RWPE2 (cell line): ENCODE data around the gene ALDH1A3.

ENCODE experiments used
- ATAC-seq: fragments of 200-7000 bp; cut with Tn5 transposase; 3 replicates; pipeline ENCODE4 v1.9.1; 2021; ENCODE audit warnings: low read depth
- DNase-seq: peaks from one replicate; pipeline ENCODE4 v3.0.0-alpha.2; 2020; ENCODE audit warnings: low spot score
- H3K27ac ChIP-seq: fragments of 450-650 bp; 2 replicates; pipeline ENCODE4 v1.5.1; 2017; ENCODE audit warnings: mild to moderate bottlenecking; ENCODE audit not compliant: poor library complexity, severe bottlenecking
- H3K27me3 ChIP-seq: fragments of 250-450 bp; sonication (Bioruptor Pico); 2 replicates; pipeline ENCODE4 v1.5.1; 2021; ENCODE audit warnings: mild to moderate bottlenecking, moderate library complexity; ENCODE audit not compliant: insufficient read depth, poor library complexity, severe bottlenecking
- H3K36me3 ChIP-seq: fragments of 250-450 bp; sonication (Bioruptor Pico); 2 replicates; pipeline ENCODE4 v1.5.1; 2020; ENCODE audit warnings: low read depth, mild to moderate bottlenecking, moderate library complexity
- H3K4me1 ChIP-seq: fragments of 250-450 bp; sonication (Bioruptor Pico); 2 replicates; pipeline ENCODE4 v1.5.1; 2021; ENCODE audit warnings: mild to moderate bottlenecking, moderate library complexity; ENCODE audit not compliant: insufficient read depth, poor library complexity, severe bottlenecking
- H3K4me3 ChIP-seq: fragments of 250-450 bp; sonication (Bioruptor Pico); 2 replicates; pipeline ENCODE4 v1.5.1; 2021; ENCODE audit warnings: mild to moderate bottlenecking, moderate library complexity; ENCODE audit not compliant: severe bottlenecking
- H3K9me3 ChIP-seq: fragments of 250-450 bp; sonication (Bioruptor Pico); 2 replicates; pipeline ENCODE4 v1.5.1; 2021; ENCODE audit warnings: mild to moderate bottlenecking, moderate library complexity; ENCODE audit not compliant: severe bottlenecking
- TF ChIP-seq, protein P1 (sequence below): fragments of 450-650 bp; IDR thresholded peaks from one replicate; pipeline ENCODE4 v1.5.1; 2017; ENCODE audit warnings: mild to moderate bottlenecking, moderate library complexity; ENCODE audit not compliant: poor library complexity, severe bottlenecking

ALDH1A3 gene

DNA sequence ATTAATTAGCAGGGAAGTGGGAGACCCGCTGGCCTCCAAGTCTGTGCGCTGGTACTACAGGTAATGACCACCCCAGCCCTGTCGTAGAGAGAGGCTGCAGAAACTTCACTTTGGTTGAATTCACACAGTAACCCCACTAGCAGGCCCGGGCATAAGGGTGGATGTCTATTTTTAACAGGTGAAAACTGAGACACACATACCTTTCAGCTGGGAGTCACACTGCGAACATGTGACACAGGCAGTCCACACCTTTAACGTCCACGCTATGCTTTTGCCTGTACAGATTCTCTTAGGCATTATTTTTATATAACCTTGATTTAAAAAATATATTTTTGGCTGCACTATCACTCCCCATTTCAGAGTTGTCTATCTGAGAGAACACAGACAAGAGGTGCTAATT, 43.4 kb downstream of the ALDH1A3 start:
- Histone ChIP-seq H3K27ac (no peak overlapping the region), H3K9me3 (no peaks in the 10 kb centered on the region), H3K4me1 (no peaks in the 10 kb centered on the region), H3K36me3 (peaks cover 20% of the 10 kb centered on the region), H3K27me3 (no peaks in the 10 kb centered on the region), H3K4me3 (no peak overlapping the region)
- DNase-seq (no peak), ATAC-seq (no peak)
- TF ChIP-seq, protein P1, sequence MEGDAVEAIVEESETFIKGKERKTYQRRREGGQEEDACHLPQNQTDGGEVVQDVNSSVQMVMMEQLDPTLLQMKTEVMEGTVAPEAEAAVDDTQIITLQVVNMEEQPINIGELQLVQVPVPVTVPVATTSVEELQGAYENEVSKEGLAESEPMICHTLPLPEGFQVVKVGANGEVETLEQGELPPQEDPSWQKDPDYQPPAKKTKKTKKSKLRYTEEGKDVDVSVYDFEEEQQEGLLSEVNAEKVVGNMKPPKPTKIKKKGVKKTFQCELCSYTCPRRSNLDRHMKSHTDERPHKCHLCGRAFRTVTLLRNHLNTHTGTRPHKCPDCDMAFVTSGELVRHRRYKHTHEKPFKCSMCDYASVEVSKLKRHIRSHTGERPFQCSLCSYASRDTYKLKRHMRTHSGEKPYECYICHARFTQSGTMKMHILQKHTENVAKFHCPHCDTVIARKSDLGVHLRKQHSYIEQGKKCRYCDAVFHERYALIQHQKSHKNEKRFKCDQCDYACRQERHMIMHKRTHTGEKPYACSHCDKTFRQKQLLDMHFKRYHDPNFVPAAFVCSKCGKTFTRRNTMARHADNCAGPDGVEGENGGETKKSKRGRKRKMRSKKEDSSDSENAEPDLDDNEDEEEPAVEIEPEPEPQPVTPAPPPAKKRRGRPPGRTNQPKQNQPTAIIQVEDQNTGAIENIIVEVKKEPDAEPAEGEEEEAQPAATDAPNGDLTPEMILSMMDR: no peak

- H3K9me3 ChIP-seq: no peaks in the 10 kb centered on the region
- ATAC-seq (no peak), DNase-seq (peak; percentile 67)
- H3K4me3 ChIP-seq: no peak overlapping the region
- H3K4me1 ChIP-seq: peaks cover 4% of the 10 kb centered on the region
- H3K27me3 ChIP-seq: no peaks in the 10 kb centered on the region
- peaks cover 24% of the 10 kb centered on the region for H3K36me3 ChIP-seq
- TF ChIP-seq, protein P1: no peak
- H3K27ac ChIP-seq: no peak overlapping the region
Observed at GRCh38 chr15:100923902-100924301, 44.3 kb downstream of the ALDH1A3 start.

- H3K4me1 ChIP-seq: peaks cover 10% of the 10 kb centered on the region
- DNase-seq (no peak), ATAC-seq (no peak)
- H3K27me3 ChIP-seq: no peaks in the 10 kb centered on the region
- no peak overlapping the region for H3K4me3 ChIP-seq
- H3K27ac ChIP-seq: no peak overlapping the region
- peaks cover 24% of the 10 kb centered on the region for H3K36me3 ChIP-seq
- H3K9me3 ChIP-seq: no peaks in the 10 kb centered on the region
- TF ChIP-seq, protein P1: no peak
Observed at GRCh38 chr15:100924436-100924835, 44.8 kb downstream of the ALDH1A3 start.

- no peak for ATAC-seq
- TF ChIP-seq, protein P1: no peak
- H3K9me3 ChIP-seq: no peaks in the 10 kb centered on the region
- peaks cover 15% of the 10 kb centered on the region for H3K4me1 ChIP-seq
- no peak overlapping the region for H3K4me3 ChIP-seq
- no peak for DNase-seq
- H3K36me3 ChIP-seq: peaks cover 24% of the 10 kb centered on the region
- no peaks in the 10 kb centered on the region for H3K27me3 ChIP-seq
- H3K27ac ChIP-seq: no peak overlapping the region
Observed at GRCh38 chr15:100925480-100925879, 45.8 kb downstream of the ALDH1A3 start.

DNA sequence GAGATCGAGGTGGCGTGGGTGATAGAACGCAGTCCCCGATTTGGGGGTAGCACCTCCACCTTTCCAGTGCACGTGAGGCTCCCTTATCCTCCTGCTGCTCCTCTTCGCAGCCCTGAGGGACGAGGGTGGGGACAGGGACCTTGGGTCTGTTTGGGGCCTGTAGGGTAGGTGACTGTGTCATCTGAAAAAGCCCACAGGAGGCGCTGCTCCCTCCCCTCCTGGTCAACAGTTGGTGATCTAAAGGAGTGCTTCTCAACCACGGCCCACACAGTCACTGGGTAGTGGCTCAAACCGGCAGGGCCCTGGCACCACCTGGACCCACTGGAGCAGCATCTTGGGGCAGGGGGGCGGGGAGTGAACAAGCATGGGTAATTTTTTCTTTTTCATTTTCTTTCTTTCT, 46.6 kb downstream of the ALDH1A3 start:
- peaks cover 15% of the 10 kb centered on the region for H3K4me1 ChIP-seq
- H3K9me3 ChIP-seq: no peaks in the 10 kb centered on the region
- H3K27ac ChIP-seq: no peak overlapping the region
- TF ChIP-seq, protein P1: no peak
- no peak overlapping the region for H3K4me3 ChIP-seq
- H3K36me3 ChIP-seq: peaks cover 24% of the 10 kb centered on the region
- DNase-seq: no peak
- ATAC-seq: no peak
- H3K27me3 ChIP-seq: no peaks in the 10 kb centered on the region
